Tibial nerve (tissue), 4 donors: ENCODE results near the gene ZNF865. TPM values are rescaled to one million over a fixed set of nuclear protein-coding genes. Genes with fewer than 3 reads are reported as not detected.

Source experiments
- DNase-seq, 2 donors: peaks; one replicate each; pipeline ENCODE4 v3.0.0-alpha.2; 2019; ENCODE audit warnings: low spot score in 2 of 2
- H3K27ac ChIP-seq, 4 donors: fragments of 200-600 bp; sonication (generic) in 3 of 4; one replicate each; pipeline ENCODE4 v1.5.1; 2017 to 2019; ENCODE audit warnings: mild to moderate bottlenecking in 1 of 4
- H3K27me3 ChIP-seq, 2 donors: fragments of 200-600 bp; sonication (generic) in 1 of 2; one replicate each; pipeline versions ENCODE4 v1.5.1 to v1.6.0; 2017 to 2019
- H3K36me3 ChIP-seq, 3 donors: fragments of 200-600 bp; sonication (generic); one replicate each; pipeline ENCODE4 v1.5.1; 2018 to 2019
- H3K4me1 ChIP-seq, 4 donors: fragments of 200-600 bp; sonication (generic) in 3 of 4; one replicate each; pipeline ENCODE4 v1.5.1; 2017 to 2019
- H3K4me3 ChIP-seq, 4 donors: fragments of 200-600 bp; sonication (generic) in 3 of 4; one replicate each; pipeline ENCODE4 v1.5.1; 2017 to 2019; ENCODE audit warnings: mild to moderate bottlenecking in 1 of 4, moderate library complexity in 1 of 4
- H3K9me3 ChIP-seq, 4 donors: fragments of 200-600 bp; sonication (generic) in 3 of 4; one replicate each; pipeline ENCODE4 v1.5.1; 2017 to 2019
- EP300 ChIP-seq, 2 donors: sonication (generic); formaldehyde crosslinking; IDR thresholded peaks; one replicate each; pipeline ENCODE4 v1.6.1; 2017; ENCODE audit warnings: antibody characterized with exemption in 2 of 2, mild to moderate bottlenecking in 1 of 2
- POLR2A ChIP-seq, 2 donors: fragments of 450-650 bp; IDR thresholded peaks; one replicate each; pipeline ENCODE4 v1.6.1; 2017; ENCODE audit warnings: antibody characterized with exemption in 2 of 2, mild to moderate bottlenecking in 2 of 2, moderate library complexity in 2 of 2
- WGBS, 2 donors: methylation state at CpG; one replicate each; pipeline ENCODE4 v1.1.5; 2018; 5-methylcytosine and 5-hydroxymethylcytosine counted together
- total RNA-seq, 4 donors: library from RNA; depleted of rRNA; stranded (reverse); fragments of >200 nt; gene quantifications; one replicate each; pipeline ENCODE4 v1.1.0, GENCODE V29; 2016
- TF ChIP-seq, protein P1 (sequence below), 5 experiments: fragments of 200-600 bp in 3 of 5; fragments of 450-650 bp in 2 of 5; sonication (generic) in 3 of 5; IDR thresholded peaks; one replicate each; pipeline ENCODE4 v1.5.1; 2016 to 2019; ENCODE audit warnings: antibody characterized with exemption in 5 of 5, mild to moderate bottlenecking in 3 of 5, moderate library complexity in 2 of 5

Gene ZNF865
- total RNA-seq, 4 donors from 2014 or later = 8.8 to 15.0 (median 12.7) TPM

- Histone ChIP-seq H3K27ac (no peak overlapping the region), H3K9me3 (no peaks in the 10 kb centered on the region), H3K4me1 (peaks cover 0 to 42% (median 4%) of the 10 kb centered on the region in 4 donors), H3K27me3 (no peaks in the 10 kb centered on the region), H3K4me3 (no peak overlapping the region), H3K36me3 (peaks cover 0 to 61% (median 6%) of the 10 kb centered on the region in 3 donors)
- TF ChIP-seq EP300 (IDR thresholded peaks at IDR 0.05) (no peak), POLR2A (IDR thresholded peaks at IDR 0.05) (no peak)
- TF ChIP-seq, protein P1, sequence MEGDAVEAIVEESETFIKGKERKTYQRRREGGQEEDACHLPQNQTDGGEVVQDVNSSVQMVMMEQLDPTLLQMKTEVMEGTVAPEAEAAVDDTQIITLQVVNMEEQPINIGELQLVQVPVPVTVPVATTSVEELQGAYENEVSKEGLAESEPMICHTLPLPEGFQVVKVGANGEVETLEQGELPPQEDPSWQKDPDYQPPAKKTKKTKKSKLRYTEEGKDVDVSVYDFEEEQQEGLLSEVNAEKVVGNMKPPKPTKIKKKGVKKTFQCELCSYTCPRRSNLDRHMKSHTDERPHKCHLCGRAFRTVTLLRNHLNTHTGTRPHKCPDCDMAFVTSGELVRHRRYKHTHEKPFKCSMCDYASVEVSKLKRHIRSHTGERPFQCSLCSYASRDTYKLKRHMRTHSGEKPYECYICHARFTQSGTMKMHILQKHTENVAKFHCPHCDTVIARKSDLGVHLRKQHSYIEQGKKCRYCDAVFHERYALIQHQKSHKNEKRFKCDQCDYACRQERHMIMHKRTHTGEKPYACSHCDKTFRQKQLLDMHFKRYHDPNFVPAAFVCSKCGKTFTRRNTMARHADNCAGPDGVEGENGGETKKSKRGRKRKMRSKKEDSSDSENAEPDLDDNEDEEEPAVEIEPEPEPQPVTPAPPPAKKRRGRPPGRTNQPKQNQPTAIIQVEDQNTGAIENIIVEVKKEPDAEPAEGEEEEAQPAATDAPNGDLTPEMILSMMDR (IDR thresholded peaks at IDR 0.05) = no peak
- WGBS, 2 donors = 77 to 81% methylated on average over 14 to 15 of the region's 15 CpGs
- DNase-seq = no peak
Measured at GRCh38 chr19:55611300-55611982, 6.0 kb downstream of the ZNF865 start.

DNA sequence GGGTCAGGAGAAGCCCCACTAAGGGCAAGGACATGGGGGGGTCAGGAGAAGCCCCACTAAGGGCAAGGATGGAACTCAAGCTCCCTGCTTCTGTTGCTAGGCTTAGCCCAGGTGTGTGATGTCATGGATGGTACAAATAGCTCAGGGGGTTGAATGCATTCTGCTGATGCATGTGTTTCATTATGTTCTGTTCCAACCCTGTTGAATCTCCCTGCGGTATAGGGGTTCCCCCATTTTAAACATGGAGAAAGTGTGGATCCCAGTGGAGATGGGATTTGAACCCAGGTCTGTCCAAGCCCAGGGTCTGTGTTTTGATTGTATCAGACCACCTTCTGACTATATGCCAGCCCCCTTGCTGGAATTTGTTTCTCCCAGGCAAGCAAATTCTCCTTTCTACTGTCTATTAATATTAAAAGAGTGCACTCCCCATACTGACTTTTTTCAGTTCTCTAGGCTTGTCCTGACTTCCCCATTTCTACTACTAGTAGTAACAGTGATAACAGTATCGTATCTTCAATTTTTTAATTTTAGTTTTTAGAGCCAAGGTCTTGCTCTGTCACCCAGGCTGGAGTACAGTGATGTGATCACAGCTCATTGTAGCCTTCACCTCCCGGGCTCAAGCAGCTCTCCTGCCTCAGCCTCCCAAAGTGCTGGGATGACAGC is 6.7 kb downstream of the ZNF865 start:
- peaks cover 0 to 36% (median 0%) of the 10 kb centered on the region in 4 donors for H3K4me1 ChIP-seq
- H3K27me3 ChIP-seq = no peaks in the 10 kb centered on the region
- H3K9me3 ChIP-seq = no peaks in the 10 kb centered on the region
- no peak overlapping the region for H3K27ac ChIP-seq
- H3K4me3 ChIP-seq = no peak overlapping the region
- no peak for DNase-seq
- 86 to 87% methylated on average over 3 of the region's 3 CpGs for WGBS, 2 donors
- TF ChIP-seq POLR2A (IDR thresholded peaks at IDR 0.05) (no peak), EP300 (IDR thresholded peaks at IDR 0.05) (no peak)
- TF ChIP-seq, protein P1 (IDR thresholded peaks at IDR 0.05) = no peak
- H3K36me3 ChIP-seq = peaks cover 0 to 67% (median 6%) of the 10 kb centered on the region in 3 donors

- H3K4me1 ChIP-seq = peaks cover 0 to 23% (median 0%) of the 10 kb centered on the region in 4 donors
- no peak overlapping the region for H3K27ac ChIP-seq
- H3K9me3 ChIP-seq = no peaks in the 10 kb centered on the region
- no peak for TF ChIP-seq POLR2A (IDR thresholded peaks at IDR 0.05)
- TF ChIP-seq EP300 (IDR thresholded peaks at IDR 0.05) = no peak
- TF ChIP-seq, protein P1 (IDR thresholded peaks at IDR 0.05) = no peak
- no peak overlapping the region for H3K4me3 ChIP-seq
- peaks cover 0 to 78% (median 6%) of the 10 kb centered on the region in 3 donors for H3K36me3 ChIP-seq
- no peak for DNase-seq
- 89 to 92% methylated on average over 26 to 27 of the region's 27 CpGs for whole genome bisulfite sequencing, 2 donors
- no peaks in the 10 kb centered on the region for H3K27me3 ChIP-seq
Measured at GRCh38 chr19:55613396-55613795, 7.9 kb downstream of the ZNF865 start.

- Histone ChIP-seq H3K27me3 (no peaks in the 10 kb centered on the region), H3K36me3 (peaks cover 0 to 74% (median 6%) of the 10 kb centered on the region in 3 donors), H3K9me3 (no peaks in the 10 kb centered on the region), H3K4me3 (no peak overlapping the region), H3K27ac (no peak overlapping the region), H3K4me1 (peaks cover 0 to 21% (median 0%) of the 10 kb centered on the region in 4 donors)
- no peak for TF ChIP-seq EP300 (IDR thresholded peaks at IDR 0.05)
- TF ChIP-seq POLR2A (IDR thresholded peaks at IDR 0.05) = no peak
- TF ChIP-seq, protein P1 (IDR thresholded peaks at IDR 0.05) = no peak
- WGBS, 2 donors = 92 to 95% methylated on average over 46 to 56 of the region's 75 CpGs
- DNase-seq = no peak
Measured at GRCh38 chr19:55613930-55614710, 8.7 kb downstream of the ZNF865 start.
